ENCODE data around the gene IQSEC1.

Gene IQSEC1

DNA sequence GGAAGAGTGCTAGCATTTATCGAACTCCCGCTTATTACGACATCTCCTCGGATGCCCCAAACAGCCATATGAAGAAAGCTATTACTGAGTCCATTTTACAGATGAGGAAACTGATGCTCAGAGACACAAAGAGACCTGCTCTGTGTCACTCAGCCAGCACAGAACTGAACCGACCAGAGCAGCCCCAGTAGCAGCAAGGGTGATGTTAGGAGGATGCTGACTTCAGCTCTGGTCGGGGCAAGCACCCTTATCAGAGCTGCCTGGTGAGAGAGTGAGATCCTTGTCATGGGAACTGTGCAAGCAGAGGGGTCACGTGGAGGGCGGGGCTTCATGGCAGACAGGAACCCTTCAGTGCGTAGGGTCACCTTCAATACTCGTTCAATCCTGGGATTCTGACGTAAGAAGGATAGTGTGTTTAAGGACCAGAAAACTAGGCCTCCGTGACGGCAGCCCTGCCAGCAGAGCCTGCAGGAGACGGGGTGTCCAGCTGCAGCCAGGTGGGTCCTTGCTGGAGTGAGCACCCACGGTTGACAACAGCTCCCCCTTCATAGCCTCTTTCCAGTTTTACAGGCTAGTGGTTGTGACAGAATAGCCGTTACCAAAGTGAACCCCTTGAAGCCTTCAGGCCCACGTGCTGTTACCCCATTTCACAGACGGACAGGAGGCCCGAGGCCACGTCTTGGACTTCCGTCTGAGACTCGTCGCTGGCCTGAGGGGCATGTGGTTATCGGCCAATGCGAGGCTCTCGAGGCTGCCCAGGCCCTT lies 12.0 kb upstream of the IQSEC1 start:
- no peak for DNase-seq

DNA sequence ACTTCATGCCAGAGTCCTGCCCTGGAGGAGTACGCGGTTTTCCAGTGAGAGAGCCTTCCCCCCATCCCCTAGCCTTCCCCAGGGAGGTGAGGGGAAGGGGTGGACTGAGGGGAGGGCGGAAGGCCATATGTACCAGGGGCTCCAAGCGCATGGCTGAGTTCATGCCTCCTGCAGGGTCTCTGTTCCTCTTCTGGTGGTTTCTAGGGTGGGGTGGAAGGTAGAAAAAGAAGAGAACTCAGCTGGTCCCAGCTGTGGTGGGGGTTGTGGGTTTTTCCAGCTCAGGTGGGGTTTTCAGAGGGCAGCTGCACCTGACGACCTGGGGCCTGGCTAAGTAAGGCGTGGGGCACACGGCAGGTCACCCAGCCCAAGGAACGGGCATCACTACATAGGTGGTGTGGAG lies 10.7 kb upstream of the IQSEC1 start:
- no peak for DNase-seq

DNA sequence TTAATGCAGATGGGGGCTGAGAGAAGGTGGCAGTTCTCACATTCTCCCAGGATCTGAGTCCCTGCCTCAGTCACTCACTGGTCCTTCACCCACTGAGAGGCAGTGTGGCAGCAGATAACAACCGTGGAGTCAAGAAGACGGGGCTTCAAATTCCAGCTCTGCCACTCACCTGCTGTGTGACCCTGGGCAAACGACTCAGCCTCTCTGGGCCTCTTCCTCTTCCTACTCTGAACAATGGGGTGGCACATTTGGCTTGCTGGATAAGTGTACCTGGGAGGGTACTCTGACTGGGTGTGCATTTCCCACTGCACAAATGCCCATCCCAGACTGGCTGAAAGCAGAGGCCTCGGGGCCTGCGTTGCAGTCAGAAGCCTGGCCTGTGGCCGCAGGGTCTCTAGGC lies 10.0 kb upstream of the IQSEC1 start:
- no peak for DNase-seq

DNA sequence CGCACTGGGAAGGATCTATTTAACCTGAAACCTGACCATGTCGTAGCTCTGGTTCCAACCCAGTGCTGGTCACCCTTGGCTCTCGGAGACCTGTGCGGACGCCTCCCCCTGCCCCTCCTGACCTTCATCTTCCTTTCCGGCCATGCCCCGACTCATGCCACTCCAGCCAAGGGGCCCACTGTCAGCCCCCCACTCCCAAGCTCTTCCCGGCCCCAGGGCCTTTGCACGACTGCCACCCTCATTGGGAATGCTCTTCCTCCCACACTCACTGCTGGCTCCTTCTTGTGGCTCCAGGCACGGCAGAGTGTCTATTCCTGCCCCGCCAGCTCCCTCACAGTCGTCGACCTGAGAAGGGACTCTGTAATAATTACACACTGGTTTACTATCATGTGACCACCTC lies 9.4 kb upstream of the IQSEC1 start:
- no peak for DNase-seq

DNA sequence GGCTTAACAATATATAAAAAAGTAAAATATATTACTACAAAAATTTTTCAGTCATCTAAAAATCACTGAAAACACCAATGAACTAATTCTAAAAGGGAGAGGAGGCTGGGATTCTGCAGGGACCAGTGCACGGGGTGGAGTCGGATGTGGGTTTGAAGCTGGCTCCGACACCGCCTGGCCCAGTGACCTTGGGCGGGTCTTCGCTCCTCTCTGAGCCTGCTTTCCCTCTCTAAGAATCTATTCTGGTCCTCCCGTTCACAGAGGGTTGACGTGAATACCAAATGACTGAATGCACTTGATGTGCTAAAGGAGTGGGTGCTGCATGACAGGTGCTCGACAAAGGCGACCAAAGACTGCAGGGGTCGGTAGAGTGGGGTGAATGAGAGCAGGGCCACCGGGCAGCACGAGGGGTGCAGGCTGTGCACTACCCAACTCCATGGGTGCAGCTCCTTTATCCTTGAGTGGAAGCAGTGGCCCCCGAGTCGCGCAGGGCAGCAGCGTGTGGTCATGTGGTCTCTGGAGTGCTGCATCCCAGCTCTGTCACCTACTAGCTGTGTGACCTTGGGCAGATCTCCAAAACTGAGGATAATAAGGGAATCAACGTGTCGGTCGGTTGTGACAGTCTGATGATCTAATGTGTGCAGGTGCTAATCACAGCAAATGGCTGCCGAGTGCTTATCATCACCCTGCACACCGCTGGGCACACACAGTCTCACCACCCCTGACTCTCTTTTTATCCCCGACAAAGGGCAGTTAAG lies 8.6 kb upstream of the IQSEC1 start:
- no peak for DNase-seq

DNA sequence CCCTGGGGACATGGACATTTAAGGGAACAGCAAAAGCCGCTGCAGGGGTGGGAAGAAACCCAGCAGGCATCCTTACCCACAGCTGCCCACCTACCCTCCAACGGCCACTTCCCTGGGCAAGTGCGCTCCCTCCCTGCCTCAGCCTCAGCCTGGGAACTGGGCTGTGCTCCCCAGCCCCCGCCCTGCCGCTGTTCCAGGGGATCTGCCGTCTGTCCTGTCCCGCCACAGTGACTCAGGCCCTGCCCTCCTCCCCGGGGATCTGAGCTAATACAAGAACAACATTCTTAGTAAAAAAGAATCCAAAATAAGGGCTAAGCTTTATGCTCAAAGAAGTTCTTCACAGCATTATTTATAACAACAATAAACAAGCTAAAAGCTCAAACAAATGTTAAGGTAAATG lies 7.4 kb upstream of the IQSEC1 start:
- no peak for DNase-seq

DNA sequence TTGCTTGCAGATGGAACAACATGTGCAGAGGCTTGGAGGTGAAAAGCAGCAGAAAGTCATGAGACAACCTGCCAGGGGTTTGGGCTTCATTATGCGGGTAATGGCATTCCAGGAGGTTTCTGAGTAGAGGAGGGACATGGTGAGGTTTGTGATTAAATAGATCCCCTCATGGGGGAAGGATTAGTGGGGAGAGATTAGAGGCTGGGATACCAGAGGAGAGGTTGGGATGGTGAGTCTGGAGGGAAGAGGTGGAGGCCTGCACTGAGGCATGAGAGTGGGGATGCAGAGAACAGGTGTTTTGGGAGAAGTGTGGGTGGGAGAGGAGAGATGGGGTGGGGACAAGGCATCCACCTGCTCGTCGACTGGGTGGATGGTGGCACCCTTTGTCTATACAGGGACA lies 6.8 kb upstream of the IQSEC1 start:
- DNase-seq, result no peak

DNA sequence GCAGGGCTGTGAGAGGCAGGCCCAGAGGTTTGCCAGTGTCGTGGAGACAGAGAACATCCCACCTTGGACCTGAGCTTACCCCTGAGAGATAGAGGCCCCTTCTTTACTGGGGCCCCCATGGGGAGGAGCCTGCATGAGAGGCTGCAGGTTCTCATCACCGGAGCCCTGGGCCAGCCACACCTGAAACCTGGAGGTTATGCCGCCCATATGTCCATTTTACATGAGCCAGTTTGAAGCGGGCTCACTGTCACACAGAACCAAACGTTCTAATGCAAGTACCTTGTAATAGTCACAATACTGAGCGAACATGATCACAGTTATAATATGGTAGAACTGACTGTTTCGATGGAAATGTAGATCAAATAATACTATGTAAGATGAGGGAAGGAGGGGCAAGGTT lies 6.3 kb upstream of the IQSEC1 start:
- DNase-seq, result no peak

DNA sequence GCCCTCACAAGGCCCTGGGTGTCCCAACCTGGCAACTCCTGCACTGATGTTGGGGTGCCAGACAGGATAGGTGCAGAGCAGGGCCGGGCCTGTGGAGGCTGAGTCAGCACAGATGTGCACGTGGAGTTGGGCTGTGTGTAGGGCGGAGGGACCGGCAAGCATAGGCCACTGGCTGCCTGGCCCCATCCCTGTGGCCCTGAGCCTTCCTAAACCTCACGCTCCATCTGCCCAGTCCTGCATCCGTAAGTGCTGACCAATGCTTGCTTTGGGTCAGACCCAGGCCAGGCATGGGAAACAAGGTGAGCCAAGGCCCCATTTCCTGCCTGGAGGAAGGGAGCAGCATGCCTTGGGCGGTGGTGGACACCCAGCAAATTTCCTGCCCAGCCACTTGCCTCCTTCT lies 5.8 kb upstream of the IQSEC1 start:
- DNase-seq, result no peak

DNA sequence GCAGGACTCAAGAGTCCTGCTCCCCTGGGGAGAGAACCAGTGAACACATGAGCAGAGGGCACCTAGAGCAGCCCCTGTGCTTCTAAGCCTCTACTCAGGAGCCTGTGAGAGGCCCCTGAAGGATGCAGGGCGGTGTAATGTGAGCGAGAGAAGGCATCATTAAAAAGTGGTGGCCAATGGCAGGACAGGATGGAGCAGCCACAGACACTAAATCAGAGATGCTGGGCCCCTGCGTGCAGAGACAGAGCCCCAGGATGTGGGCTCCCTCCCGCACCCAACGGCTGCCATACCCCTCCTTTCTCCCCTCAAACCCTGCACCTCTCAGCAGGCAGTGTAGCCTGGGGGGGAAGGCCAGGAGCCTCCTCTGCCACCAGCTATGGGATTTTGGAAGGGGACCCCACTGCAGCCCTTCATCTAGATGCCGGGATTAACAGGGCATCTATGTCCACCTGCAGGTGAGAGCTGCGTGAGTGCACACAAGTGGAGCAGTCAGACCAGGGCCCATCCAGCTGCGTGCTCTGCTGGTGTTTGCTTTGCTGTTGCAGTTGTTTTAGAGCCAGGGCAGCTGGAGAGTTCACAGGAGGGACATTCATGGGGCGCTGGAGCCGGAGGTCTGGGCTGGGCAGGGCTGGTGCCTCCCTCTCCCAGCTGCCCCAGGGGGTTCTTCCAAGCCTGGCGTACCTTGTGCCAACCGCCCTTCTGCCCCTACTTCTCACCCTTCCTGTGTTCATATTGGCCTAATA lies 5.1 kb upstream of the IQSEC1 start:
- no peak for DNase-seq

DNA sequence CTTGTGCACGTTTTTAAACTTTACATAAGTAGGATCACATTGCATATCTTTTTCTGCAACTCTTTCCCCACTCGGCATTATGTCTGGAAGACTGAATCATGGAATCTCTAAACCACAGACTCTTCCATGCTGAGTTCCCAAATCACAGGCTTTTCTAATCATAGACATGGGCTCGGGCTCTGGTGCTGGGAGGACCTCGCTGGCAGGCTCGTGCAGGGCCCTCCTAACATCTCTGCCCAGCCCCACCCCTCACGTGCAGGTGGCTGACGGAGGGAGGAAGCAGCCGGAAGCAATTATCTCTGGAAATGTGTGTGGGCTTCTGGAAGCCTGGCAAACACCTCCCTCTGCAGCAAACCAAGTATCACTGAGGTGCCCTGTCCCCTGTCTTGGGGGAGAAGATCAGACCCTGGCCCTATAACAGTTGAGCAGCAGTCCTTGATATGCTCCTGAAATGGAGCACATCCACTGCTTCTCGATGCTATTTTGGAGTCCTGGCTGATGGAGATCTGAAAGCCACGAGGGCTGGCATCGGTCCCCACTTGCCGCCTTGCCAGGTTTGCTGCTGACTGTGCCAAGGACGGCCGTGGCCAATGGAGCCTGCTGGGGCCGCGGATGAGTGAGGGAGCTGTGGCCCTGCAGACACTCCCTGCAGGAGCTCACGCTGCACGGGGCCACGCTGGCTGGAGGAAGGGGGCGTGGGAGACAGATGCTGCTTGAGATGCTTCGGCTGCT lies 4.4 kb upstream of the IQSEC1 start:
- no peak for DNase-seq

DNA sequence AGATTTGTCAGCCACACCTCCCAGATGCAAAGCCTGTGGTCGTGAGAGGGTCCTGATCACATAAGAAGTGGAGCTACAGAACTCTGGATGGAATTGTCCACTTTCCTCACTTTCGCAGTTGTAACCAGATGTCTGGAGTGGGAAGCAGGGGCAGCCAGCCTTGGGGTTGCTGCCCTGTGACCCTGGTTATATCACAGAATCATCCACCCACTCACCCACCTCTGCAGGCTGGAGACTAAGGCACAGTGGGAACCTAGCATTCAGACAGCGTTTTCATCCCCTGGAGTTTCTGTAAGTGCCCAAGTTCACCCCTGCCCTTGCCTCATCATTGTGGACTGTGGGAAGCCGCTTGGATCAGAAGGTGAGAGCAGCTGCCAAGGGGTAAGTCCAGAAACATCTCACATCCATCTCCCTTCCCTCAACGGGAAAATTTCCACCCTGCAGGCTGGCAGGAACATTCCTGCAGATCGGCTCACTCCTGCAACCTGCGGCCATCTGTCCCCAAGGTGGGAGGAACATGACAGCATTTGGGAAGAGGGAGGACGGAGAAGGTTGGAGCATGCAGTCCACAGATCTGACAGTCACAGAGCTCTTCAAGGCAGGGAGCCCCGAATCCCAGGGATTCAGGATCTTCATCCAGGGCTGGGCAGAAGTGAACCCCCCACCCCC lies 2.9 kb upstream of the IQSEC1 start:
- no peak for DNase-seq

DNA sequence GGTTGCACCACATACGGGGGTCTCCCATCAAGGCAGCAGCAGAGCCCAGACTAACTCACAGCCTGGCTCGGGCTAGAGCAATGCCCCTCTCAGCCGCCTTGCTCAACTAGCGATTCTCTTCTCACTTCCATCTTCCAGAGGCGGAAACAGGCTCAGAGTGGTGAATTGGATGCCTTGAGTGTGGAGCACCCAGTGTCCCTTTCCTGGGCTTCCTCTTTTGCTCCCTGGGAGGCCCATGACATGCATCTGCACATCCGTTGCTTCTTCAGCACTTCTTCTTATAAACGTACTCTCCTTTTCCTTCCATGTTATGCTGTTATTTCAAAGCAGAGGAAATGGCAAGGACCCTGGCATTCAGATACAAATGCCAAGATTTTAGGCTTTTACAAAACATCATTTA lies 2.1 kb upstream of the IQSEC1 start:
- DNase-seq, result no peak

DNA sequence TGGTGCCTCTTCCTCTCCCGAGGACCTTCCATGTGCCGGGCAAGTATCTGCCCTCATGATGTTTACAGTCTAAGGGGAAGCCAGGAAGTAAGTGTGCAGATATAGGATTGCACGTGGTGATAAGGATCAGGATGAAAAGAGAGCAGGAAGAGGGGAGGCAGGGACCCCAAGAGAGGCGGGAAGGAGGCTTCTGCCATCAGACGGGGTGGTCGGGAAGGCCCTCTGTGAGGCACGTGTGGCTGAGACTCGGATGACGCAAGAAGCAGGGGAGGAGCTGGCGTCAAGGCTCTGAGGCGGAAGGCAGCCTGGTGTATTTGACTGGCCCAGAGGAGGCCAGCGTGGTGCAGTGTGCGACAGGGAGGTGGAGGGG lies 762 bp upstream of the IQSEC1 start:
- no peak for DNase-seq

DNA sequence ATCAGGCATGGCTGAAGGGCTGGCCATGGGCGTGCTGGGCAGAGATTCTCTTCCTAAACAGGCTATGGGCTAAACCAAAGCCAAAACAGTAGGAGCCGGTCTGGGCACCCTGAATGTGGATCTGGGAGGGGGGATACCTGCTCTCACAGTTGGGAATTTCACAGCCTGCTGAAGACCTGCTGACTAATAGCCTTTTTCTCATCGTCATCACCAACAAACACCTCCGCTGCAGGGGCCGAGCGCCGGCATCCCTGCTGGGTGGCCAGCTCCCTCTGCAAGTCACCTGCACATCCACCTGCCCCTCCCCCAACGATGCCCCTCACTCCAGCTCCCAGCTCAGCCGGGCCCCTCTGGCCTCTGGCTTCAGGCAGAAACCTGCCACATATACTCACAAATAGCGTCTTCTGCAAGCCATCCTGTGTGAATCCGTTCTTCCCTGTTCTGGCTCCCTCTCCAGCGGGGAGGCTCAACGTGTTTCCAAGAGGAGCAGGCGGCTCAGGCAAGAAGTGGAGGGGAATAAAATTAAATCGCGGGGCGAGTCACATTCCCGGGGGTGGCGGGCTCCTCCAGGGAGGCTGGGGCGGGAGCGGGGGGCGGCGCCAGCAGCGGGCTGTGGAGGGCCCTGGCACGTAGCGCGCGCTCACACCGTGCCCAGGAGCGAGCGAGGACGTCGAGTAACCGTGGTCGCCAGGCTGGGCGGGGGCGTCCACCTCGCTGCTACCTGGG lies 466 bp downstream of the IQSEC1 start:
- DNase-seq, result no peak

DNA sequence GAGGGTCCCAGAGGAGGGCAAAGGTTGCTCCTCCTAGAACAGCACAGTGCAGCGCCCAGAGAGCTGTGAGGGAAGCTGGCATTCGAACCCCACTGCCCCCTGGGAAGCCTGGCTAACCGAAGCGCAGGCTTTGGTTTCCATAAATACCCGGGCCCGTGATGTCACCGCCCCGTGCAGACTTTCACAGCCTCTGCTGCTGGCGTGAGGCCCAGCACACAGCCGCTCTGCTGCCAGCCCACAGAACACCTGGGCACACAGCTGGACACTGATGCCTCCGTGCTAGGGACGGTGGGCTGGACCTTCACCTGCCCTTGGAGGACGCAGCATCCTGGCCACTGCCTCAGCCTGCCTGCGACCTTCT lies 1.0 kb downstream of the IQSEC1 start:
- DNase-seq, result no peak

DNA sequence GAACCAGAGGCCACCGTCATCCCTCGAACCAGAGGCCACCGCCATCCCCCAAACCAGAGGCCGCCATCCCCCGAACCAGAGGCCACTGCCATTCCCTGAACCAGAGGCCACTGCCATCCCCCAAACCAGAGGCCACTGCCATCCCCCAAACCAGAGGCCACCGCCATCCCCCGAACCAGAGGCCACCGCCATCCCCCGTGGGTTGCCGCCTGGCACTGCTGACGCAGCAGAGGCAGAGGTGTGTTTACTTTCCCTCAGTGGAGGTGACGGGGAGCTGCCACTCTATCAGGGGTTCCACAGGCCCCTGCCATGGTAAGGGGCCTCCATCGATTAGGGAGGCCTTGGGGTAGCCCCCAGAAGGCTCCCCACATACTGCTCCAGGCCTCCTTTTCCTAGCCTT lies 1.5 kb downstream of the IQSEC1 start:
- DNase-seq, result no peak

DNA sequence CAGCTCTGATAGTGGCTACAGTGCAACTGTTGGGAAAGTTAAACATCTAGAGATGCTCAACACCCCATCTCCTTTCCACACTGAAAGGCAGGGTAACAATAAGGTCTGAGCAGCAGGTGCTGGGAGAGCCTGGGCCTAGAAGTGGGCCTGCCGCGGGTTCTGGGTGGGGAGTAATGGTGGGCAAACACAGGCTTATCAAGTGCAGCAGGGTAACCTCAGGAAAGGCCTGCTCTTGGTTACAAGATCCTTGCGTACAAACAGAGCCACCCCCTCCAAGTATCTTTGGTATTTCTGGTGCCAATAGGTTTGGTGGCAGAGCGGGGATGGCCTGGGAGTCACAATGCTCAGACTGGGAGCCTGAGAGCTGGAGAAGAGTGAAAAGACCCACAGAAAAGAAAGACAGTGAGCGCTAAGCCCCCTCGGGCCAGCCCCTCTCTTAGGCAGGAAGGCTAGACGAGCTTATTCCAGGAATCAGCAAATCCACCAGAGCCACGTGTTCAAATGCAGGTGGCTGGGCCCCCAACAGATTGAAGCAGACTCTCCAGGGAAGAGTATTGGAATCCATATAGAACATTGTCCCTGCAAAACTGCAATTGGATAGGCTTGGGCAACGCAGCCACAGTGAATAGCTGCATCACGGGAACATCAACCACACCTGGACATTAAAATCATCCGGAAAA lies 2.7 kb downstream of the IQSEC1 start:
- no peak for DNase-seq

DNA sequence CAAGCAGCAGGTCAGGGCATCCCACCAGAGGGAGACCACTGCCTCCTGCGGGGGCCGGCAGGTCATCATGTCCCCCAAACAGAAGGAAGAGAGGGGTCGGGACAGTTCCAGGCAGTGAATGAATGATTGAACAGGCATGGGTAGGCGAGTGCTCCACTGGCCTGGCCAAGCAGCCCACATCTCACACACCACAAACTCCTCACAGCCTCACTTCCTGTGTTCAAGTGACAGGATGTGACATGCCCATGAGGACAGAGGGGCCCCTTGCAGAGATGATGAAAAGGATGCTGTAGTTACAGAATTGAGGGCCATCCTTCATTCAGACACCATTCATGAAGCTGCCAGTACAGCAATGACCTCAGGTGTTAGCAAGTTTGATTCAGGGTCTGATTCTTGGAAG lies 3.7 kb downstream of the IQSEC1 start:
- DNase-seq, result peak; percentile 50

DNA sequence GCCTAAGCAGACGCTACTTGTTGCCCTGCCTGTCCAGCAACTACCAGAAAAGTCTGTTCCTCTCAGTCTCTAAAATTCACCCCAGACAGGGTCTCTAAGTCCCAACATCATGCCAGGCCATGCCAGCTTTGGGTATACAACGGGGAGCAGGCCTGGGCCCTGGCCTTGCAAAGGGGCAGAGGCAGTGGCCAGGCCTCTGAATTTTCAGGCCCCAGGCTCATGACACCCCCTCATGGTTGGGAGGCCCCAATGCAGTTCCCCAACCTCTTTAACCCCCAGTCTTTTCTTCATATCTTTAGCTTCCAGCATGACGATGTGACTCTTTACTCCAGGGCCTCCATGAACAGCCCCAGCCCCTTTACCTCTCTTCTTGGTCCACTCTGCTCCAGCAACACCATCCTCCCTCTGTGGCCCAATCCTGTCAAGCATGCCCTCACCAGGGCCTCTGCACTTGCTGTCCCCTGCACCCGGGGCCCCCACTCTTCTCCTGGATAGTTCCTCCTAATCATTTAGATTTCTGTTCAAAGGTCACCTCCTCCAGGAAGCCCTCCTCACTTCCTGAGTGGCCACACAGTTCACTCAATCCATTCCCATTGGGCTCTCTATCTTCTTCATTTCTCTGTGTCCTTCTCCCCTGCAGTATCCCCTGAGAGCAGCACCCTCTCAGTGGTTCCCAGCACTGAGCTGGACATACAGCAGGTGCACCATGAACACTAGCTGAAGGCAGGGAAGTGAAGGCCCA lies 4.8 kb downstream of the IQSEC1 start:
- DNase-seq, result no peak

DNA sequence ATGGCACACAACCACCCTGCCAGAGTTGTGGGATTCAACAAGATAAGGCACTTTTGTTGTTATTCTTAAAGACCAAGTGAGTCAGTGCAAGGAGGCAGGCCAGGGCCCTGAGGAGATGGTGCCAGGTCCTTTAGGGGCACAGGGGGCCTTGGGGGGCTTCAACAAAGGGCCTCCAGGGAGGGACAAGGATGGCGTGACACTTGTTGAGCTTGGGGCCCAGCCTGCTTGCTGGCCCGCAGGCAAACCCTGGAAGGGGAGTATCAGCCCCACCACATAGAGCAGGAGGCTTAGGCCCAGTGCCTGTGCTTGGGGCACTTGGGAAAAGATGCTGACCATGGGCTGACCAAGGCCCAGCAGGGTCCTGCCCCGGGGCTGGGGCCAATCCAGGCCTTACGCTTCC lies 5.5 kb downstream of the IQSEC1 start:
- DNase-seq, result no peak

Measured in stimulated activated CD4-positive, alpha-beta T cell treated with anti-CD3 and anti-CD28 coated beads, Interleukin-4, amount 100 ng/mL, for 24 hours (primary cell).